ENCODE results near the gene CCDC85B.

The CCDC85B gene

DNA sequence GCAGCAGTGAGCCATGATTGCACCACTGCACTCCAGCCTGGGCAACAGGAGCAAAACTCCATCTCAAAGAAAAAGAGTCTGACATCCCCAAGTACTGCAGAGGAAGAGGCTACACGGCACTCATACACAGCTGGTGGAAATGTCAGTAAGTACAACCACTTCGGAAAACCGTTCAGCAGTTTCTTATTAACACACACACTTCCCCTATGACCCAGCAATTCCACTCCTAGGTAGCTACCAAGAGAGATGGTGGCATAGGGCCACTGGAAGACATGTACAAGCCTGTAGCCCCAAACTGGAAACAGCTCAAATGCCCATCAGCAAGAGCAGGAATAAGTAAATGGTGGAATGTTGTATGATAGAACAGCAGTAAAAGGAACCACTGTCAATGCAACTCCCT is 32.1 kb downstream of the CCDC85B start:
- DNase-seq (ENCODE audit: low read depth, low spot score): no peak
- TF ChIP-seq, protein P1, sequence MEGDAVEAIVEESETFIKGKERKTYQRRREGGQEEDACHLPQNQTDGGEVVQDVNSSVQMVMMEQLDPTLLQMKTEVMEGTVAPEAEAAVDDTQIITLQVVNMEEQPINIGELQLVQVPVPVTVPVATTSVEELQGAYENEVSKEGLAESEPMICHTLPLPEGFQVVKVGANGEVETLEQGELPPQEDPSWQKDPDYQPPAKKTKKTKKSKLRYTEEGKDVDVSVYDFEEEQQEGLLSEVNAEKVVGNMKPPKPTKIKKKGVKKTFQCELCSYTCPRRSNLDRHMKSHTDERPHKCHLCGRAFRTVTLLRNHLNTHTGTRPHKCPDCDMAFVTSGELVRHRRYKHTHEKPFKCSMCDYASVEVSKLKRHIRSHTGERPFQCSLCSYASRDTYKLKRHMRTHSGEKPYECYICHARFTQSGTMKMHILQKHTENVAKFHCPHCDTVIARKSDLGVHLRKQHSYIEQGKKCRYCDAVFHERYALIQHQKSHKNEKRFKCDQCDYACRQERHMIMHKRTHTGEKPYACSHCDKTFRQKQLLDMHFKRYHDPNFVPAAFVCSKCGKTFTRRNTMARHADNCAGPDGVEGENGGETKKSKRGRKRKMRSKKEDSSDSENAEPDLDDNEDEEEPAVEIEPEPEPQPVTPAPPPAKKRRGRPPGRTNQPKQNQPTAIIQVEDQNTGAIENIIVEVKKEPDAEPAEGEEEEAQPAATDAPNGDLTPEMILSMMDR (IDR thresholded peaks at IDR 0.05; ENCODE audit: low read depth, low read length): no peak
- in situ Hi-C loops (cut with HindIII; ENCODE audit: low sequenced_read_pairs): no loop called here

DNA sequence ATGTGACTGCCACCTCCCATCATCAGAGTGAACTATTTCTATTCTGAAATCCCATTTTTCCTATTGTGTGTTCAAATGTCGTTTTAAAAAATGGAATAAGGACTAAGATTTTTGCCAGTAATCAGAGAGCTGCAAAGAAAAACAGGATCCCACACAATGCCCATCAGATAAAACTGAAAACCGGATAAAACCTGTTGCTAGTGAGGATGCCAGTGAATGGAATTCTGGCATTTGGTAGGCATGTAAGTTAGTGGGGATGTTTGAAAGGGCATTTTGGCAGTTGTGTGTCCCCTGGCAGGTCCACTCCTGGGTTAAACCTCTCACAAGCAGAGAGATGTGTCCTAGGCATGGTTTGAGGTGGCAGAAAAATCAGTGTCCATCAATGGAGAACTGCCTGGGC is 34.9 kb downstream of the CCDC85B start:
- DNase-seq (ENCODE audit: low read depth, low spot score): no peak
- H3K4me3 ChIP-seq (ENCODE audit: low read depth, low read length): no peak overlapping the region
- TF ChIP-seq, protein P1 (IDR thresholded peaks at IDR 0.05; ENCODE audit: low read depth, low read length): no peak
- in situ Hi-C loops (cut with HindIII; ENCODE audit: low sequenced_read_pairs): no loop called here

More for the DNA sequence above, 32.1 kb downstream of the CCDC85B start:
- no peak overlapping the region for H3K4me3 ChIP-seq (ENCODE audit: low read depth, low read length)

DNA sequence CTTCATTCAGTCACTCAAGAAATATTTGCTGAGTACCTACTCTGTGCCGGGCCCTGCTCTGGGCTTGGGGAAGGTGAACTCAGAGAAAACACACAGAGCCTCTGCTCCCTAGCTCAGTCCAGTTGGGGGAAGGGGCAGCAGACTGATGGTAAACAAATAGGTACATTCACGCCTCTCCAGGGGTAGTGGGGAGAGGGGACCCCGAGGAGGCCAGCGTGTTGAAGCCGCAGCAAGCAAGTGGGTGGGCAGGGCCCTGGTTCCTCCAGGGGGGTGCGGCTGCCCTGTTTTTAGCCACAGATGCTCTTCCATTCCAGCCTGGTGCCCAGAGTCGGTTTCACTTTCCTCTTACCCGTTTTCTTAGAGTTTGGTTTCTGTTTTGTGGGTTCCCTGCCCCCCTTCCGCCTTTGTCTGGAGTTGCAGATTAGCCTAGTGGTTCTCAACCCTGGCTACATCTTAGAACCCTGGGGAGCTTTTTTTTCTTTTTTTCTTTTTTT is 37.5 kb downstream of the CCDC85B start:
- in situ Hi-C loops (cut with HindIII; ENCODE audit: low sequenced_read_pairs): no loop called here
- H3K4me3 ChIP-seq (ENCODE audit: low read depth, low read length): no peak overlapping the region
- TF ChIP-seq, protein P1 (IDR thresholded peaks at IDR 0.05; ENCODE audit: low read depth, low read length): no peak
- DNase-seq (ENCODE audit: low read depth, low spot score): no peak

DNA sequence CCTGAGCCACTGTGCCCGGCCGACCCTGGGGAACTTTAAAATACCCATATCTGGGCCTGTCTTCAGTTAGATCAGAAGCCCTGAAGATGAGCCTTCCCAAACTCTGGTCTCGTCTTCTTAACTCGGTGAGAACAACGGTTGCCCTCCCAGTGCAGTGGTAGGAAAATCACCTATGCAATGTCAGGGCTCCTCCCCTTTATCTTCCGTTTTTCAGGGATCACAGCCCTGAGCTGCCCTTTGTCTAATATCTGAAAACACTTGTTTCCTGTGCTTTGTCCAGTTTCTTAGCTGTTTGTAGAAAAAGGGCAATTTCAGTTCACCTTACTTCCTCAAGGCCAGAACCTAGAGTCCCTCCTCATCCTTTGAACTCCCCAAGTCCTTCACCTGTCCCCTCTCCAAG is 38.2 kb downstream of the CCDC85B start:
- H3K4me3 ChIP-seq (ENCODE audit: low read depth, low read length): no peak overlapping the region
- in situ Hi-C loops (cut with HindIII; ENCODE audit: low sequenced_read_pairs): no loop called here
- no peak for DNase-seq (ENCODE audit: low read depth, low spot score)
- TF ChIP-seq, protein P1 (IDR thresholded peaks at IDR 0.05; ENCODE audit: low read depth, low read length): no peak

DNA sequence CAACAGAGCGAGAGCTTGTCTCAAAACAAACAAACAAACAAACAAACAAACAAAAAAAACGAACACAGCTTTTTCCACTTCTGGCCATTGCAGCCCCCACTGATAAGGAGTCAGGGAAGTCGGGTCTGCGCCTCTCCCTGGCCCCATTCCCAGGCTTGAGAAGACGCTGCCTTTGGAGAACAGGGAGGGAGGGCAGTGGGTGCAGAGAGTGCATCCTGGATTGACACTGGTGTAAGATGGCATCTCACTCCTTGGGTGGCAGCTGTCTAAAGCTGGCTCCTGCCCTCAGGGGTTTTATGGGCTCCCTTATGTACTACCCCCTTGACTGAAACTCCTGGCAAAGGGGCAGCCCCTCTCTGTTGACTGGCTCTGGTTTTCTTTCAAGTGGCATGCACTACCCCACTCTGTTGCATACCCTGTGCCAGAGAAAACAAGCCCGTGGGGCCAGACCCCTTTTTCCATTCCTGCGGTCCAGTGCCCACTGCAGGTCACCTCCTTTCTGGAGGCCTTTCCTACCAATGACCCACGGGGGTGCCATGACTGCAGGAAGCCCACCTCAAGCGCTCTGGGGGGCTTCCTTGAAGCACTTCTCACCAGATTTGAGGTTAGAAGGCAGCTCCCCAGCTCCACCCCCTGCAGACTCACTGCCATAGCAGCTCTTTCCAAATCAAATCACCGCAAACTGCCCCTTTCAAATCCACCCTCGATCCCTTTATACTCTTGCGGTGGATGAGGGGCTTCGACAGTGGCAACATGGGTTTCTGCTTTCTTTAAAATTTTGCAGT is 41.5 kb downstream of the CCDC85B start:
- TF ChIP-seq, protein P1 (IDR thresholded peaks at IDR 0.05; ENCODE audit: low read depth, low read length): peak; percentile 6
- H3K4me3 ChIP-seq (ENCODE audit: low read depth, low read length): no peak overlapping the region
- no peak for DNase-seq (ENCODE audit: low read depth, low spot score)
- in situ Hi-C loops (cut with HindIII; ENCODE audit: low sequenced_read_pairs): no loop called here

DNA sequence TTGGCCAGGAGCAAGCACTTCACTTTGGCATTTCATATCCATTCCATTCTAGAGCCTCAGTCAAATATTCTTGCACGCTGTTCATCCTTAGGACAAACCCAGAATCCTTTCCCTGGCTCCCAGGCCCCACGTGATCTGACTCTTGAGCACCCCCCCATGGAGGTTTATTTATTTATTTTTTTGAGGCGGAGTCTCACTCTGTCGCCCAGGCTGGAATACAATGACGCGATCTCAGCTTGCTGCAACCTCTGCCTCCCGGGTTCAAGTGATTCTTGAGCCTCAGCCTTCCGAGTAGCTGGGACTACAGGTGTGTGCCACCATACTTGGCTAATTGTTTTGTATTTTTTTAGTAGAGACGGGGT is 42.1 kb downstream of the CCDC85B start:
- TF ChIP-seq, protein P1 (IDR thresholded peaks at IDR 0.05; ENCODE audit: low read depth, low read length): no peak
- no peak overlapping the region for H3K4me3 ChIP-seq (ENCODE audit: low read depth, low read length)
- in situ Hi-C loops (cut with HindIII; ENCODE audit: low sequenced_read_pairs): no loop called here
- DNase-seq (ENCODE audit: low read depth, low spot score): no peak
